GM18517 (cell line): ENCODE results near the gene LRRC36.

Source experiments
- ATAC-seq: cut with Tn5 transposase; IDR thresholded peaks from one replicate; pipeline ENCODE4 v1.9.1; 2021; ENCODE audit warnings: mild to moderate bottlenecking, moderate library complexity; ENCODE audit not compliant: unreplicated experiment

Gene LRRC36, protein sequence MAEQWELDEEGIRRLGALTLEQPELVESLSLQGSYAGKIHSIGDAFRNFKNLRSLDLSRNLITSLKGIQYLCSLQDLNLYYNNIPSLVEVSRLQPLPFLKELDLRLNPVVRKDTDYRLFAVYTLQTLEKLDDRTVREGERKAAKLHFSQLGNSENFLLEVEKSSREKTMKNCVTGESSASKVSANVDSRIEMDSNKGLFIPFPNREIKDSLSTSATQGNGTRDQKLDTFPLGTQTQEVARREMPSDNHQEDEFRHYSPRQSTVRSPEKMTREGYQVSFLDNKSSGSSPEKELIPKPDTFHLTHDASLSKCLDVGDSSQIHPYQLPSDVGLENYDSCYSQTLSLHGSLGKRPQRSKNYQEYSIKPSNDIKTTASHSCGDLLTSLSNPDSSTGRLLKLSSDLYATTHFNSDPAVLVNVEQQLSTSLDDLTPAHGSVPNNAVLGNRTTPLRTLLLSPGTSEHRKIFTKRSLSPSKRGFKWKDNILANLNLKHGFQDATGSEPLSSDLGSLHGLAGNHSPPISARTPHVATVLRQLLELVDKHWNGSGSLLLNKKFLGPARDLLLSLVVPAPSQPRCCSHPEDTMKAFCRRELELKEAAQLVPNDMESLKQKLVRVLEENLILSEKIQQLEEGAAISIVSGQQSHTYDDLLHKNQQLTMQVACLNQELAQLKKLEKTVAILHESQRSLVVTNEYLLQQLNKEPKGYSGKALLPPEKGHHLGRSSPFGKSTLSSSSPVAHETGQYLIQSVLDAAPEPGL

DNA sequence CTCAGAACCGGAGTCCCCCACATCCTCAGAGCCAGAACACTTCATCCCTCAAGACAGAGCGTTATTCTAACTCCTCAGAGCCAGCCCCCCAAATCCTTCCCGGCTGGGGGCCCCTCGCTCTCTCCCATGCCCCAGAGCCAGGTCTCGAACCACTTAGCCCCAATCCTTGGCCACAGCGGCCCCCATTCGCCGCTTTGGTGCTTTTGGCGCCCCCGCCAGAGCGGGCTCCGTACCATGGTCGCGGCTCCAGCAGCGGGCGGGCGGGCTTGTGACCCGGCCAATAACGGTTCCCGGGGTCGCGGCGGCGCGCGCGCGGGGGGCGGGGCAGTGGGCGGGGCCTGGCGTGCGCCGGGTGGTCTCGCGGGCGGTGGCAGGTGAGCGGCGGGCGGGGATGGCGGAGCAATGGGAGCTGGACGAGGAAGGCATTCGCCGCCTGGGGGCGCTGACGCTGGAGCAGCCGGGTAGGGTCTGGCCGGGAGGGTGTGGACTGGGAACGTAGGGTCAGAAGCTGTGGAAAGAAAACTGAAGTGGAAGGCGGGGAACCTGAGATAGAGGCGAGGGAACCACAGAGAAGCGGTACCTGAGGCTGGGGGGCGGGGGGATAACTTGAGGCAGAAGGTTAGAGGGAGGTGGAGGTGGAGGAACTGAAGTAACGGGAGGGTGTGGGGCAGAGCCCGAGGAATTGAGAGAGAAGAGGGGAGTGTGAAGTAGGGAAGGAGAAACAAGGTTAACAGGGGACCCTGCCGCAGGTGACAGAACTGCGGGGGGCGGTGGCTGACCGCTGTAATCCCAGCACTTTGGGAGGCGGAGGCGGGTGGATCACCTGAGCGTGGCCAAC lies at the start of gene LRRC36, which contains the start of gene KCTD19:
Gene LRRC36, plus strand, starts transcription at position 344 of the 838 bp plus-strand sequence. Its CDS starts 48 bp downstream, at position 392.
Gene KCTD19, minus strand, starts transcription at position 270 of the 838 bp plus-strand sequence. Its CDS starts 34 bp downstream, at position 236.
- ATAC-seq = no peak

DNA sequence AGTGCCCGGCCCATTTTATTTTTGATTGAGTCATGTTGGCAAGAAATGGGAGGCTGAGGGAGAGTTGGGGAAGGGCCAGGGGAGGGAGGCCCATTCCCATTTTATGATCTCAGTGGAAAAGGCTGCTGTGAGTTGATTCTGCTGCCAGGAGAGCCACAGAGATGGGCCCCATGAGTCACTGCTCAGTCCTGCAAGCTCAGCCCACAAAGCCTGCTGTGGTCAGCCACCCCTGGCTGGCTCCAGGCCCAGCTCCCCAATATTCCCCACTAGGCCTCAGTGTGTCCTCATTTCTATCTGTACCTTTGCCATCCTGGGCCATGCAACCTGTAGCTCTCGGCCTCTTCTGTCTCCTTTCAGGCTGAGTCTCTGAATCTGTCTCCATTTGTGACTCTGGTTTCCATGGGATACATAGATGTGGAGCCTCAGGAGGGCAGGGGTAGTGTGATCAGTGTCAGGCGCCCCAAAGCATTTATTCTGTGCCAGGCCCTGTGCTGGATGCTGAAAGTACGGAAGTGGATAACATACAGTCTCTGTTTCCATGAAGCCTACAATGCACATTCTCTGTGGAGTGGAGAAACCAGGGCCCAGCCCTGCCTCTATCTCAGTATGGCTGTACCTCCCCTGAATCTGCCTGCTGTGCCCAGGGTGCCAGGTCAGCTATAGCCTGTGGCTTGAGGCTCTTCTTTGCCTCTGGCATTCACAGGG lies 49.2 kb upstream of the LRRC36 start:
- no peak for ATAC-seq

DNA sequence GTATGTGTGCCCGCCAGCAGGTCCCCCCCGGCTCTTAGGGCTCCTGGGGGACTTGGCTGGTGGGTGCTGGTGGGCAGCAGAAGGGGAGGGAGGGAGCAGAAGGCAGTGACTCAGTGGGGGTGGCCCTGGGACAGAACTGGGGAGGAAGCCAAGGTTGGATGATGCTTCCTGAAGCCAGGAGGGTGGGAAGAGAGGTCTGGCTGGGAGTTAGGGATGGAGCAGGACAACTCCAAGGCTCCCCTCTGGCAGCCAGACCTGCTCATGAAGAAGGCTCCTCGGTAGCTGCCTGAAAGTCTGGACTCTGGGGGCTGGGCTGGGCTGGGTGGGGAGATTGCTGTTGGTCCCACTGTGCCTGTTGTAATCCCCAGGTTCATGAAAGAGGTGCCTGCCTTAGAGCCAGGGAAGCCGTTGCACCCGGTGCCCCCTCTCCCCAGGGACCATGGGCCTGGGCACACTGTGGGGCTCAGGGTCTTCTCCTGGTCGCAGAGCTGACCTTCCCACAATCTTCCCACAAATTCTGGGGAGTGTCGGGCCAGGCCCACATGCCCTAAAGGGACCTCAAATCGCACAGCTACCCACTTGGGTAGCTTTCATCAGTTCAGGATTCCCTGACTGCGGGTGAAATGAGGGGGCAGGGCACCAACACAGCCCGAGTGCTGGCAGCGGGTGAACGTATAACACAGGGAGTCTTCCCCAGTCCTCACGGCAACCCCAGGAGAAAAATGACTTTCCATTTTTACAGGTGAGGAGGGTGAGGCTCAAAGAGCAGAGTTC lies 48.4 kb upstream of the LRRC36 start:
- ATAC-seq = no peak

DNA sequence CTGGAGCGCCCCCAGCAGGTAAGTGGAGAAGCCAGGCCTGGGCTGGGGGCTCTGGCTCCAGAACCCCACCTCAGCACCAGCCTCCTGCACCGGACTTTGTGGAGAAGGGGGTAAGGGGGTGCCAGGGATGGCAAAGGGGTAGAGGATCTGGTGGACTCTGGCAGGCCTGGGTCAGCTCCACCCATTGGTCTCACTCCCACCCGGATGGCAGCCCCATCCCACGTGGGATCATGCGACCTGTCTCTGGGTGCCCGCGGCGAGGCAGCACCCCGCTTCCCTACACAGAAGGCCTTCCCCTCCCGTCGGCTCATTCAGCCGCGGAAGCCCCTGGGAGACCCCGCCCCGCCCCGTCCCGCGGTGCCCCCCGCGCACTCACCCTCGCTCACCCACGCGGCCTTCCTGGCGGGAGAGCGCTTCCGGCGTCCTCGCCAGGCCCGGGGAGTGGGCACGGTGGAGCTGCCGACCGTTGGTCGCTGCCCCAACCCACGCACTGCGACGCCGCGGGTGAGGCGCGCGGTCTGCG lies 47.8 kb upstream of the LRRC36 start:
- ATAC-seq = peak; percentile 47

DNA sequence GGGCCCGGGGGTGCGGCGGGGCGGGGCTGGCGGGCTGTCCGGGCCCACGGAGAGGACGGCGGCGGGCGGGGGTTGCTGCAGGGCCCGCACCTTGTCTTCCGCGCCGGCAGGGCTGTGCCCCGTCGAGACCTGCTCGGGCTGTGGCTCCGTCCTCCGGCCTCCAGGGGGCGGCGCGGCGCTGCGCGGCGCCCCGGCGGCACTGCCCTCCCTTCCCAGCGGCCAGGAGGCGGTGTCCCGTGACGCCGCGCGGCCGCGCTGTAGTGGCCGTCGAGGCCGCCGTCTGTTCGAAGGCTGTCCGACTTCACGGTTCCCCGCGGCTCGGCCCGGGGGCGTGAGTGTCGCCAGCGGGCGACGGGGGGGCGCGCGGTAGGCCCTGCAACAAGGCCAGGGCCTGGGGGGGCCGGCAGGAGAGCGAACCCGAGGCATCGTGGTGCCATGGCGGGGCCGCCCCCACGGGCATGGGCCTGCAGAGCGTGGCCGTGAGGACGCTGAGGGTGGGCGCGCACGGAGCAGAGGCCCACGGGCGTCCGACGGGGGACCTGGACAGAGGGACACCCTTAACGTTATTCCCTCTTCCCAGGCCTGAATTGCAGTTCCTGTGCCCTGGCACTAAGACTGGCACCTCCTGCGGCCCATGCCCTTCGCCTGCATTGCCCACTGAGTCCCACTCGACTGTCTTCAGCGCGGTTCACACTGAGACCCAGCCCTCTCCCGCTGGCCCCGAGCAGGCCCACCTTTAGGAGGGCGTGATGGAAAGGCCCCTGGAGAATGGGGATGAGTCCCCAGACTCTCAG lies 47.1 kb upstream of the LRRC36 start, which contains the start of gene PLEKHG4:
Gene PLEKHG4, plus strand, starts transcription at position 237 of the 794 bp plus-strand sequence. Its CDS starts 513 bp downstream, at position 750.
- ATAC-seq = peak; percentile 57

DNA sequence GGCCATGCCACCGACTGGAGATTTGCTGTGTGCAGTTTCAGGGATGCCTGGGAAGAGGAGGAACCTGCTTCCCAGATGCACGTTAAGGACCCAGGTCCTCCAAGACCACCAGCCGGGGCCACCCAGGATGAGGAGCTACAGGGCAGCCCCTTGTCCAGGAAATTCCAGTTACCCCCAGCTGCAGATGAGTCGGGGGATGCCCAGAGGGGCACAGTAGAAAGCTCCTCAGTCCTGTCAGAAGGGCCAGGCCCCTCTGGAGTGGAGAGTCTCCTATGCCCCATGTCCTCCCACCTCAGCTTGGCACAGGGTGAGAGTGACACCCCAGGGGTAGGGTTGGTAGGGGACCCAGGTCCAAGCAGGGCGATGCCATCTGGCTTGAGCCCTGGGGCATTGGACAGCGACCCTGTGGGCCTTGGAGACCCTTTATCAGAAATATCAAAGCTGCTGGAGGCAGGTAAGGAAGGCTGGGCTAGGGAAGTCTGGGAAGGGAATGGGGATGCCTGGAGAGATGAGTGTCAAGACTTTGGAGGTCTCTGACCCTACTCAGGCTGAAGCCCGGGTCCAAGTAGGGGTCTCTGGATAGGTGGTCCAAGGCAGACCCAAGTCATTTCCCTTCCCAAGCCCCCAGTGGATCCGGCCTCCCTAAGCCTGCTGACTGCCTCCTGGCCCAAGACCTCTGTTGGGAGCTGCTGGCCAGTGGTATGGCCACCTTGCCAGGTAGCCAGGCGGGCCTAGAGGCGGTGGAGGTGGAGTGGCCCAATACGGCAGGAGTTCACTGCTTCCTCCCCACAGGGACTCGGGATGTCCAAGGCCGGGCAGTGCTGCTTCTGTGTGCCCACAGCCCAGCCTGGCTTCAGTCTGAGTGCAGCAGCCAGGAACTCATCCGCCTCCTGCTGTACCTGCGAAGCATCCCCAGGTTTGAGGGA lies 46.3 kb upstream of the LRRC36 start:
- ATAC-seq = no peak

DNA sequence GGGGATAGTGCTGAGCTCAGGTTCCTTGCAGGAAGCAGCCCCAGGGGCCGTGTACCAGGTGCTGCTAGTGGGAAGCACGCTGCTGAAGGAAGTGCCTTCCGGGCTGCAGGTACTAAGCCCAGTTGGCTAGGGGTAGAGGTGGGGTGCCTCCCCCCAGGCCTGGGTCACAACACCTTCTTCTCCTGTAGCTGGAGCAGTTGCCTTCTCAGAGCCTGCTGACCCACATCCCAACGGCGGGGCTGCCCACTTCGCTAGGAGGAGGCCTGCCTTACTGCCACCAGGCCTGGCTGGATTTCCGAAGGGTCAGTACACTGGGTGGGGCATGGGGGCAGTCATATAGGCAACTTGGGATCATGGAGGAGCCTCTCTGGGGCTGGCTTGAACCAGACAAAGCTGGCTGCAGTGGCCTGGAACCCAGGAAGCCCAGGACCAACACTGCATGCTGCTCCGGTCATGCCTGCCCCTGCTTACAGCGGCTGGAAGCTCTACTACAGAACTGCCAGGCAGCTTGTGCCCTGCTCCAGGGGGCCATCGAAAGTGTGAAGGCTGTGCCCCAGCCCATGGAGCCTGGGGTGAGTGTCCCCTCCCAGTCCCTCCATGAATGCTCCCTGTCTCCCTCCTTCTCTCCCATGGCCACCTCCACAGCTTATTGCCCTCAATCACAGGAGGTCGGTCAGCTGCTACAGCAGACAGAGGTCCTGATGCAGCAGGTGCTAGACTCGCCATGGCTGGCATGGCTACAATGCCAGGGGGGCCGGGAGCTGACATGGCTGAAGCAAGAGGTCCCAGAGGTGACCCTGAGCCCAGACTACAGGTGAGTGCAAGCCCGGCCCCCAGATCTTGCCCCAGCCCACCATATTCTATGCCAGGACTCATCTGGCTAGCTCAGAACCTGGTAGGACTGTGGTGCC lies 44.8 kb upstream of the LRRC36 start:
- ATAC-seq = no peak

DNA sequence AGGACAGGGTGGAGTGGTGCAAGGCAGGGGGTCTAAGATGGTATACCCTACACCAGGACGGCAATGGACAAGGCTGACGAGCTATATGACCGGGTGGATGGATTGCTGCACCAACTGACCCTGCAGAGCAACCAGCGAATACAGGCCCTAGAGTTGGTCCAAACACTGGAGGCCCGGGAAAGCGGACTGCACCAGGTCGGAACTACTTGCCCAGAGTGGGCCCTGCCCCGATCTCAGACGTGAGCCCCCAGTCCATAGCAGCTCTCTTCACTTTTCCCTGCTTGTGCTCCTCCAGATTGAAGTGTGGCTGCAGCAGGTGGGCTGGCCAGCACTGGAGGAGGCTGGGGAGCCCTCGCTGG lies 44.2 kb upstream of the LRRC36 start:
- ATAC-seq = no peak

DNA sequence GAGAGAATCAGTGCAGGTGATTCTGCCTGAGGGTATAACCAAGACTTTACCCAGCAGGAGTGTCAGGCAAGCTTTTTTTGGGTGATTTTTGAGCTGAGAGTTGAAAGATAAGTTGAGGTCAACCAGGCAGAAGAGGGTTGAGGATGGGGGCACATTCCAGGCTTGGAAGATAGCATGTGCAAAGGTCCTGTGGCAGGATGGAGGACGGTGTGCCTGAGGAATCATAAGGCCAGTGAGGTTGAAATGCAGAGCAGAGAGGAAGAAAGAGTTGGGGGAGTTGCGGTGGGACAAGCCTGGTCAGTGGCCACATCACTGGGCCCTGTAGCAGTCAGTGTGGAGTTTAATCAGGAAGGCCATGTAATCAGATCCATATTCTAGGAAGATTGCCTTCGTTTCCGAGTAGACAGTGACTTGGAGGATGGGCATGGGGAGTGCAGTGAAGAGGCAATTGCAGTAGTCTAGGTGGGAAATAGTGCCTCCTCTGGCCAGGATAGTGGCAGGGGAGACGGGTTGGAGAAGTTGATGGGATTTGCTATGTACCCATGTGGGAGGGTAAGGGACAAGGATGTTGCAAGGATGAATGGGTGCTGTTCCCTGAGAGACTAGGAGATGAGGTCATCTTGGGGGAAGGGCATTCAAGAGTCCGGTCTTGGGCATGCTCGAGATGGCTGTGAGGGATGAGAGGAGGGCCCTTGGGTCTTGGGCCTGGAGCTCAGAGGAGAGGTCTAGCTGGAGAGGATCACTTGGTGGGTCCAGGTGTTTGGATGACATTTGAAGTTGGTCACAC lies 43.4 kb upstream of the LRRC36 start:
- no peak for ATAC-seq

DNA sequence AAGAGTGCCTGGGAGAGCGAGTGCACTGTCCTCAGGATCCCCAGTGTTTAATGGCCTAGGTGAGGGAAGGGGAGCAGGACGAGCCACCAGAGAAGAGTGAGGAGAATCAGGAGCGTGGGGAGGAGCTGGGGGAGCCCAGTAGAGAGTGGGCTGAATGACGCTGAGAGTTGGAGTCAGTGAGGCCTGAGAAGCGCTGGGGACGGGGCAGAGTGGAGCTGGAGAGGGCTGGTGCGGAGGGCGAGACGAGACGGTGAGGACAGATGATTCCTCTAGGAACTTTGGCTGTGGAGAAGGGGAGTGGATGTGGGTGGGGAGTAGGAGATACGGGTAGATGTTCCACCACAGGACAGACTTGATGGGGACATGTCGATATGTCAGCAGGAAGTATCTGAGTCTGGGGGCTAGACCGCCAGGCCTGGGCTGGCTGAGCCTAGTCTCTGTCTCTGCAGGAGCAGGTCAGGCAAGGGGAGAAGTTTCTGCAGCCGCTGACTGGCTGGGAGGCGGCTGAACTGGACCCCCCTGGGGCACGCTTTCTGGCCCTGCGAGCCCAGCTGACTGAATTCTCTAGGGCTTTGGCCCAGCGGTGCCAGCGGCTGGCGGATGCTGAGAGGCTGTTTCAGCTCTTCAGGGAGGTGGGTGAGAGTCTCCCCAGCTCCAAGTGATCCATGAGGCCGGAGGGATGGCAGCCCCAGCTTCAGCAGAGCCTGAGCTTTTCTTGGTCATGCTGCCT lies 42.6 kb upstream of the LRRC36 start:
- no peak for ATAC-seq

DNA sequence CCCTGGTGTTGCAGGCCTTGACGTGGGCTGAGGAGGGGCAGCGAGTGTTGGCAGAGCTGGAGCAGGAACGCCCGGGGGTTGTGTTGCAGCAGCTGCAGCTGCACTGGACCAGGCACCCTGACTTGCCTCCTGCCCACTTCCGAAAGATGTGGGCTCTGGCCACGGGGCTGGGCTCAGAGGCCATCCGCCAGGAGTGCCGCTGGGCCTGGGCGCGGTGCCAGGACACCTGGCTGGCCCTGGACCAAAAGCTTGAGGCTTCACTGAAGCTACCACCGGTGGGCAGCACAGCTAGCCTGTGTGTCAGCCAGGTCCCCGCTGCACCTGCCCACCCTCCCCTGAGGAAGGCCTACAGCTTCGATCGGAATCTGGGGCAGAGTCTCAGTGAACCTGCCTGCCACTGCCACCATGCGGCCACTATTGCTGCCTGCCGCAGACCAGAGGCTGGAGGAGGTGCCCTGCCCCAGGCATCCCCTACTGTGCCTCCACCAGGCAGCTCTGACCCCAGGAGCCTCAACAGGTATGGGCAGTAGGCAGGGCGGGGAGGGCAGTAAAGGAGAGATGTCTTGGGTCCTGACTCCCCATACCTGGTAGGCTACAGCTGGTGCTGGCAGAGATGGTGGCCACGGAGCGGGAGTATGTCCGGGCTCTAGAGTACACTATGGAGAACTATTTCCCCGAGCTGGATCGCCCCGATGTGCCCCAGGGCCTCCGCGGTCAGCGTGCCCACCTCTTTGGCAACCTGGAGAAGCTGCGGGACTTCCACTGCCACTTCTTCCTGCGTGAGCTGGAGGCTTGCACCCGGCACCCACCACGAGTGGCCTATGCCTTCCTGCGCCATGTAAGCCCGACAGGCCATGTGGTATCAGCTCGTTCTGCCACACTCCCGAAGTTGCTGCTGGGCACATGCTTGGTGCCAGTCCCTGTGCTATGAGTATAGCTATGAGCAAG lies 41.6 kb upstream of the LRRC36 start:
- ATAC-seq = no peak

DNA sequence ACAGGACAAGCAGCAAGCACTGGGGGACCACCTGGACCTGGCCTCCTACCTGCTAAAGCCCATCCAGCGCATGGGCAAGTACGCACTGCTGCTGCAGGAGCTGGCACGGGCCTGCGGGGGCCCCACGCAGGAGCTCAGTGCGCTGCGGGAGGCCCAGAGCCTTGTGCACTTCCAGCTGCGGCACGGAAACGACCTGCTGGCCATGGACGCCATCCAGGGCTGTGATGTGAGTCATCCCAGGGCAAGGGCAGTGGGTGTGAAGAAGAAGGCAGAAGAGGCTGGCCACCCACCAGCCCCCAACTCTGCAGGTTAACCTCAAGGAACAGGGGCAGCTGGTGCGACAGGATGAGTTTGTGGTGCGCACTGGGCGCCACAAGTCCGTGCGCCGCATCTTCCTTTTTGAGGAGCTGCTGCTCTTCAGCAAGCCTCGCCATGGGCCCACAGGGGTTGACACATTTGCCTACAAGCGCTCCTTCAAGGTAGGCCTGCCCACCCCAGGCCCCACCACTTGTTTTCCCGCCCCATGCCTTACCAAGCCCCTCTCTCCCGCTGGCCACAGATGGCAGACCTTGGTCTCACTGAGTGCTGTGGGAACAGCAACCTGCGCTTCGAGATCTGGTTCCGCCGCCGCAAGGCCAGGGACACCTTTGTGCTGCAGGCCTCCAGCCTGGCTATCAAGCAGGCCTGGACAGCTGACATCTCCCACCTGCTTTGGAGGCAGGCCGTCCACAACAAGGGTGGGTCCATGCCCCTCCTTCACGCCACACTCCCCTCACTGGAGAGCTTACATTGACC lies 40.0 kb upstream of the LRRC36 start:
- no peak for ATAC-seq

DNA sequence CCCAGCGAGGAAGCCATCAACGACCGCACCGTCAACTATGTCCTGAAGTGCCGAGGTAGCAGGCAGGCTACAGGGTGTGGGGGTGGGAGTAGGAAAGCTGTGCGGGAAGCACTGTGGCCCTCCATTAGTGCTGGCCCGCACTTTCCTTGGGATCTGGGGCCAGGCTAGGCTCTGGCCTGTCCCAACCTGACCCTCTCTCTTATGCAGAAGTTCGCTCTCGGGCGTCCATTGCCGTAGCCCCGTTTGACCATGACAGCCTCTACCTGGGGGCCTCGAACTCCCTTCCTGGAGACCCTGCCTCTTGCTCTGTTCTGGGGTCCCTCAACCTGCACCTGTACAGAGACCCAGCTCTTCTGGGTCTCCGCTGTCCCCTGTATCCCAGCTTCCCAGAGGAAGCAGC lies 38.7 kb upstream of the LRRC36 start:
- ATAC-seq = no peak
